ENCODE results near the gene VCAM1. TPM values are rescaled to one million over a fixed set of nuclear protein-coding genes. Genes with fewer than 3 reads are reported as not detected.

VCAM1 gene
- total RNA-seq, 2 experiments from 2014 or later: 0.83 to 1.1 TPM

GRCh38 chr1:100786870-100787269 lies 67.3 kb downstream of the VCAM1 start:
- no peak for TF ChIP-seq CTCF (IDR thresholded peaks at IDR 0.05)
- no peak overlapping the region for H3K4me3 Mint-ChIP-seq
- H3K27me3 Mint-ChIP-seq: peaks cover 8% of the 10 kb centered on the region

More at GRCh38 chr1:100786870-100787269, 67.3 kb downstream of the VCAM1 start:
- intact Hi-C loops (cut with micrococcal nuclease): no loop called here
- H3K9me3 Mint-ChIP-seq: peaks cover 3% of the 10 kb centered on the region
- no peaks in the 10 kb centered on the region for H3K36me3 Mint-ChIP-seq (ENCODE audit: low read depth)
- ChIA-PET POLR2A (no interaction called here), CTCF (no interaction called here)
- ATAC-seq (no peak), DNase-seq (no peak)
- no peak overlapping the region for H3K27ac Mint-ChIP-seq
- H3K4me1 Mint-ChIP-seq (ENCODE audit: low read depth): no peaks in the 10 kb centered on the region

Other genes with a start within 250 kb of the VCAM1 start
- under 1 TPM; 0.07 to 0.09 TPM for gene GPR88, start 181.6 kb upstream of the VCAM1 start, total RNA-seq
- 1 to 10 TPM; 4.1 to 5.7 TPM for gene EXTL2, start 175.1 kb downstream of the VCAM1 start, total RNA-seq
- 10 to 100 TPM; 32.0 to 36.1 TPM for gene SLC30A7, start 176.3 kb downstream of the VCAM1 start, total RNA-seq

Data from activated CD8-positive, alpha-beta T cell treated with anti-CD3 and anti-CD28 coated beads for 36 hours (primary cell).